K562 (cell line): ENCODE measurements around the gene MUC5B.
"Not testable (repeated sequence)": the region's sequence is repeated elsewhere in the genome, so short reads cannot be mapped to it uniquely, and the experiment has no call there.

Experiments used
- CEBPB ChIP-seq: fragments of 450-650 bp; IDR thresholded peaks from 2 replicates; pipeline ENCODE4 v1.6.1; 2016; ENCODE audit warnings: missing genetic modification characterization, missing compliant biosample characterization
- CTCF ChIP-seq, 3 experiments: IDR thresholded peaks in 2 of 3; conservative IDR thresholded peaks in 1 of 3; 2 replicates each; pipeline ENCODE4 v1.5.1; 2011 to 2012; ENCODE audit warnings: low read length in 3 of 3, mild to moderate bottlenecking in 3 of 3, control low read depth in 2 of 3, improper control_type of control experiment in 1 of 3, inconsistent platforms in 1 of 3, low read depth in 1 of 3, mixed read lengths in 1 of 3, moderate library complexity in 1 of 3; ENCODE audit not compliant: insufficient read depth in 2 of 3
- DPF2 ChIP-seq: fragments of 450-650 bp; IDR thresholded peaks from 2 replicates; pipeline ENCODE4 v1.6.1; 2016
- U2AF2 ChIP-seq: fragments of 200-400 bp; formaldehyde crosslinking; optimal IDR thresholded peaks from 2 replicates; pipeline ENCODE3; 2017; ENCODE audit warnings: low read depth, mild to moderate bottlenecking, low read length
- ZNF24 ChIP-seq: fragments of 450-650 bp; IDR thresholded peaks from 2 replicates; pipeline ENCODE4 v1.6.1; 2016

GRCh38 chr11:1246301-1246700 lies 23.4 kb downstream of the MUC5B start:
- TF ChIP-seq U2AF2; DPF2; CEBPB (tag); CTCF (IDR thresholded peaks at IDR 0.05 in 2 of 3, conservative IDR thresholded peaks at IDR 0.05 in 1 of 3; ENCODE audit: insufficient read depth in 2 of 3, low read depth in 1 of 3, low read length in 3 of 3); ZNF24: not testable (repeated sequence)
